Prostate gland (tissue), 2 donors: Measurements from ENCODE around the gene TSR1. TPM values are rescaled to one million over a fixed set of nuclear protein-coding genes. Genes with fewer than 3 reads are reported as not detected.

Source experiments
- DNase-seq: peaks from one replicate; pipeline ENCODE4 v3.0.0-alpha.2; 2019; ENCODE audit warnings: low spot score
- H3K27ac ChIP-seq, 2 donors: fragments of 200-600 bp; sonication (generic); 2 replicates each; pipeline ENCODE4 v1.5.1; 2017 to 2019
- H3K27me3 ChIP-seq: fragments of 200-600 bp; sonication (generic); replicated peaks from 2 replicates; pipeline ENCODE4 v1.5.1; 2019; ENCODE audit not compliant: insufficient read depth
- H3K36me3 ChIP-seq, 2 donors: fragments of 200-600 bp; sonication (generic); 1 replicate in 1 of 2; 2 replicates in 1 of 2; pipeline versions ENCODE4 v1.5.1 to v1.8.1; 2017 to 2019
- H3K4me1 ChIP-seq: fragments of 200-600 bp; sonication (generic); replicated peaks from 2 replicates; pipeline ENCODE4 v1.5.1; 2019
- H3K4me3 ChIP-seq, 2 donors: fragments of 200-600 bp; sonication (generic); 2 replicates each; pipeline ENCODE4 v1.5.1; 2017 to 2019
- H3K9me3 ChIP-seq: fragments of 200-600 bp; sonication (generic); 2 replicates; pipeline ENCODE4 v1.5.1; 2017
- CTCF ChIP-seq, 4 experiments: fragments of 200-600 bp in 2 of 4; fragments of 450-650 bp in 2 of 4; sonication (generic) in 2 of 4; IDR thresholded peaks; 1 replicate in 3 of 4; 2 replicates in 1 of 4; pipeline ENCODE4 v1.5.1; 2016 to 2019; ENCODE audit warnings: antibody characterized with exemption in 4 of 4, mild to moderate bottlenecking in 2 of 4, moderate library complexity in 2 of 4
- POLR2A ChIP-seq: fragments of 450-650 bp; IDR thresholded peaks from one replicate; pipeline ENCODE4 v1.6.1; 2016; ENCODE audit warnings: antibody characterized with exemption, mild to moderate bottlenecking
- POLR2AphosphoS5 ChIP-seq: sonication (generic); formaldehyde crosslinking; IDR thresholded peaks from one replicate; pipeline ENCODE4 v1.6.1; 2017; ENCODE audit warnings: antibody characterized with exemption
- WGBS: methylation state at CpG from one replicate; pipeline ENCODE4 v1.1.5; 2018; 5-methylcytosine and 5-hydroxymethylcytosine counted together
- intact Hi-C: fragments of 100-400 bp; cut with DNase I; formaldehyde crosslinking; loops from one replicate; pipeline ENCODE4 v1.14.2; 2022
- total RNA-seq, 2 donors: library from RNA; depleted of rRNA; stranded (reverse); fragments of >200 nt; gene quantifications; one replicate each; pipeline ENCODE4 v1.1.0, GENCODE V29; 2016

TSR1 gene
- total RNA-seq, 2 donors from 2014 or later: 34.8 to 42.9 TPM

- no peak overlapping the region for H3K4me3 ChIP-seq
- H3K27me3 ChIP-seq: no peaks in the 10 kb centered on the region
- 99% methylated on average over 4 of the region's 4 CpGs for WGBS
- no peak for DNase-seq
- no peaks in the 10 kb centered on the region for H3K4me1 ChIP-seq
- TF ChIP-seq CTCF (IDR thresholded peaks at IDR 0.05): no peak
- no peak for TF ChIP-seq POLR2AphosphoS5
- no peak for TF ChIP-seq POLR2A
- no peaks in the 10 kb centered on the region for H3K9me3 ChIP-seq
- H3K36me3 ChIP-seq: no peaks in the 10 kb centered on the region
- intact Hi-C loops: no loop called here
- H3K27ac ChIP-seq: no peak overlapping the region
Measured at GRCh38 chr17:2357237-2357636, 21.0 kb upstream of the TSR1 start.

GRCh38 chr17:2354311-2354710 is 18.1 kb upstream of the TSR1 start:
- 84% methylated on average over 8 of the region's 8 CpGs for WGBS
- H3K36me3 ChIP-seq: no peaks in the 10 kb centered on the region
- intact Hi-C loops: no loop called here
- no peak overlapping the region for H3K4me3 ChIP-seq
- TF ChIP-seq POLR2A (no peak), POLR2AphosphoS5 (no peak), CTCF (IDR thresholded peaks at IDR 0.05) (no peak)
- no peaks in the 10 kb centered on the region for H3K27me3 ChIP-seq
- no peaks in the 10 kb centered on the region for H3K9me3 ChIP-seq
- no peak overlapping the region for H3K27ac ChIP-seq
- no peak for DNase-seq
- no peaks in the 10 kb centered on the region for H3K4me1 ChIP-seq

- WGBS: 94% methylated on average over 6 of the region's 6 CpGs
- Histone ChIP-seq H3K36me3 (no peaks in the 10 kb centered on the region), H3K27me3 (no peaks in the 10 kb centered on the region), H3K4me1 (peaks cover 7% of the 10 kb centered on the region), H3K9me3 (no peaks in the 10 kb centered on the region), H3K4me3 (no peak overlapping the region), H3K27ac (no peak overlapping the region)
- TF ChIP-seq CTCF (IDR thresholded peaks at IDR 0.05) (no peak), POLR2AphosphoS5 (no peak), POLR2A (no peak)
- intact Hi-C loops: no loop called here
- DNase-seq: no peak
Measured at GRCh38 chr17:2351269-2351668, 15.0 kb upstream of the TSR1 start.

GRCh38 chr17:2347805-2348685 is 11.8 kb upstream of the TSR1 start:
- WGBS: 42% methylated on average over 11 of the region's 11 CpGs
- Histone ChIP-seq H3K36me3 (no peaks in the 10 kb centered on the region), H3K4me3 (no peak overlapping the region), H3K27me3 (no peaks in the 10 kb centered on the region), H3K9me3 (no peaks in the 10 kb centered on the region), H3K4me1 (peaks cover 16% of the 10 kb centered on the region), H3K27ac (peak overlapping the region; percentile 87 to 91)
- DNase-seq: peak; percentile 86
- TF ChIP-seq CTCF (IDR thresholded peaks at IDR 0.05): no peak
- TF ChIP-seq POLR2AphosphoS5: peak; percentile 89
- peak; percentile 25 for TF ChIP-seq POLR2A
- intact Hi-C loops: no loop called here

GRCh38 chr17:2346475-2346874 is 10.2 kb upstream of the TSR1 start:
- WGBS: 48% methylated on average over 8 of the region's 8 CpGs

More at GRCh38 chr17:2346475-2346874, 10.2 kb upstream of the TSR1 start:
- Histone ChIP-seq H3K4me1 (peaks cover 16% of the 10 kb centered on the region), H3K4me3 (no peak overlapping the region), H3K27me3 (no peaks in the 10 kb centered on the region), H3K9me3 (no peaks in the 10 kb centered on the region), H3K27ac (peak overlapping the region; percentile 87 to 91), H3K36me3 (no peaks in the 10 kb centered on the region)
- intact Hi-C loops: no loop called here
- peak; percentile 82 for DNase-seq
- TF ChIP-seq POLR2AphosphoS5 (peak; percentile 80), CTCF (IDR thresholded peaks at IDR 0.05) (peak in 1 of 4 experiments; percentile 33), POLR2A (peak; percentile 30)
